Mammary microvascular endothelial cell (primary cell): ENCODE measurements around the gene AGTPBP1. TPM values are rescaled to one million over a fixed set of nuclear protein-coding genes. Genes with fewer than 3 reads are reported as not detected.

ENCODE experiments used
- total RNA-seq: library from RNA; depleted of rRNA; stranded (reverse); fragments of >200 nt; gene quantifications from 2 replicates; pipeline ENCODE4 v1.2.3, GENCODE V29; 2015

The AGTPBP1 gene
- total RNA-seq = 11.1 and 11.4 TPM in 2 replicates

GRCh38 chr9:85741875-85742596 lies at the start of gene AGTPBP1:
TSS of gene AGTPBP1 (minus strand) at chr9:85741954. CDS start at chr9:85712533, 29,421 bp downstream.

Other genes with a start within 250 kb of the AGTPBP1 start
- 12.1 and 14.3 TPM in 2 replicates for gene NAA35, start 199.2 kb upstream of the AGTPBP1 start, total RNA-seq